EL (cell line): ENCODE results near the gene PSG6.
"Not testable (repeated sequence)": the region's sequence is repeated elsewhere in the genome, so short reads cannot be mapped to it uniquely, and the experiment has no call there.

Experiments used
- DNase-seq: peaks from one replicate; pipeline ENCODE4 v3.0.0-alpha.2; 2016

The PSG6 gene

DNA sequence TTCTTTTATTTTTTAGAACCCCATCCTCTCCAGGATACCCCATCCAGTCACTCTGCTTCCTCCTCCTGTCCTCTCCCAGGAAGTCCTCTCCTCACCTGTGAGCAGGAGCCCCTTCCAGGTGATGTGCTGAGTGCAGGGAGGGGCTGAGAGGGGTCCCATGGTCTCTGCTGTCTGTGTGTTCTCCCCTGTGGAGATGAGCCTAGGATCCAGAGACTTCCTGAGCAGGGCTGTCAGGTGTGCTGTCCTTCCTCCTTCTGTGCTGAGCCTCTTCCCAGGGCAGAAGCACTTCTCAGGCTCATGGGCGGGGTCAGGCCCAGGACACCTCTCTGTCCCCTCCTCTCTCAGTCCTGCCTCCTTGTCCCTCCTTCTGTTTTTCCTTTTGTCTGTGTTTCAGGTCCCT, at the start of gene PSG6:
Gene PSG6 (minus strand): TSS at position 261 of the 400 bp plus-strand sequence. CDS start 102 bp downstream, at position 159.
- peak; percentile 23 for DNase-seq

DNA sequence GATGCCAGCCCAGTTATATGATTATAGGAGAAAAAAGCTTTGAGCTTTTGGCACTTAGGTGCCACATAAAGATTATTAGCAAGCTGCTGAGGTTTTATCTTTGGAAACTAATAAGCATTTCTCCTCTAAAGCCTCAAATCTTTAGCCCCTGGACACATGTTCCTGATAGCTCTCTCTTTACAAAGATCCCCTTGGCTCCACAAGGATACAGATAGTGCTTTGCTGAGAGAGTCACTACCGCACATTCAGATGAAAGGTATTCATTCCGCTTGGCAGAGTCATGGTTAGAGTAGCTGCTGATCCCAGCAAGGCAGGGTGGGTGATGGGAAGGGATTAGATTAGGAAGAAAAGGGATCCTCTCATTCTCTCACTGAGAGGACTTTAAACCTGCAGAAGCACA, 47.5 kb upstream of the PSG6 start:
- DNase-seq: peak; percentile 94

DNA sequence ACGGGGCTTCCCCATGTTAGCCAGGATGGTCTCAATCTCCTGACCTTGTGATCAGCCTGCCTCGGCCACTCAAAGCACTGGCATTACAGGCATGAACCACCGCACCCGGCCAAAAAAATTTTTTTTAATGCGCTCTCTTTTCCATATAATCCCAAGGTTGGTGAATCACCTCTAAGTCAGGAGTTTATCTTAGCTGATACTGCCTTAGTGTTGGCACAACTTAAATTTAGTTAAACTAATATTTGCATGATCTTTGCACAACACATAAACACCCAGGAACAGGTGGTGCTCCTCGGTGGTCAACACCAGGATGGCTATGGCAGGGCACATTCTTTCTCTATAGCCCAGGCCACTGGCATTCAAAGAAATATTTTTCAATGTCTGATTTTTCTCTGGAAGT, 43.4 kb upstream of the PSG6 start:
- DNase-seq: no peak

DNA sequence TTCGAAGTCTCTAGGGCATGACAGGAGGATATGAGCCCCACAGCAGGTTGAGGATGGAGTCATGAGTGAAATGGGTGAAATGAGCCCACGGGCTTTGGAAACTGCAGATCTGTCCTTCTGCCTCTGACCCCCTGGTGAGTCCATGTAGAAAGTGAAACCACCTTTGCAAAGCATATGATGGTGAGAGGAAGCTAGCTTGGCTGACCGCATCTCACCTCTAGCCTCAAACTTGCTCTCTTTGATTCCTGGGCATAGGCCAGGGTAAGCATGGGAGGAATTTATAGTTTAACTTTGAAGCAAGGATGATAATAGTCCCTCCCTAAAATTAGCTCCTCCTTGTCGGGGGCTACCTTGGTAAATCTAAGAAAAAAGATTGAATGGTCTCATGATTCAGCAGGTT, 34.4 kb upstream of the PSG6 start:
- DNase-seq: not testable (repeated sequence)

DNA sequence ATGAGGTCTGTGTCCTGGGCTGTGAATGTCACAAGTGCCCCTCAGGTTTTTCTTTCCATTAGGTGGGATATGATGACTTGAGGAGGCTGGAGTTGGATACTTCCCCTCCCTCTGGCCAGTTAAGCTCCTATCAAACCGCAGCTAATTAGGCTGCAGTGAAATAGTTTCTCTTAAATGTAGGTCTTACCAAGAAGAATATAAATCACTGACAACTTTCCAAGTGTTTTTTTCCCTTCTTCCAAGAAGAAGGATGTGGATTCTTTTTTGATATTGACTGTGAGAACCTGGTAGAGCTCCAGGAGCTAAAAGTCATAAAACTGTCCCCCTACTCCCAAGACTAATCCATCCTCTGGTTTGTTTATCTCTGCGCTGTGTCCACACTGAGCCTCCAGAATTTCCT, 33.8 kb upstream of the PSG6 start:
- peak; percentile 44 for DNase-seq

DNA sequence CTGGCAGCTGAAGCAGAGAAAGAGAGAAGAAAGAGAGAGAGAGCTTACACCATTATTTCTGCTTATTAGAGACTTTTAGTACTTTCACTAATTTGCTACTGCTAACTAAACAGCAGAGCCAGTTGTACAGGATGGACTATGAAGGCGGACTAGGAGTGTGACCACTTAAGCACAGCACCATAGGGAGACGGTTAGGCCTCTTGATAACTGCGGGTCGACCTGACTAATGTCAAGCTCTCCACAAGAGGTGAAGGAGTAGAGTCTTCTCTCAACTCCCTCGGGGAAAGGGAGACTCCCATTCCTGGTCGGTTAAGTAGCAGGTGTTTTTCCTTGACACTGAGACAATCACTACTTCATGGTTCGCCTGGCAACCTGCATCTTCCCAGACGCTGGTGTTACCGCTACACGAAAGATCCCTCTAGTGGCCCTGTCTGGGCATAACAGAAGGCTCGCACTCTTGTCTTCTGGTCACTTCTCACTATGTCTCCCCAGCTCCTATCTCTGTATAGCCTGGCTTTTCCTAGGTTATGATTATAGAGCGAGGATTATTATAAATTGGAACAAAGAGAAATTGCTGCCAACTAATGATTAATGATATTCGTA, 24.6 kb upstream of the PSG6 start:
- no peak for DNase-seq

DNA sequence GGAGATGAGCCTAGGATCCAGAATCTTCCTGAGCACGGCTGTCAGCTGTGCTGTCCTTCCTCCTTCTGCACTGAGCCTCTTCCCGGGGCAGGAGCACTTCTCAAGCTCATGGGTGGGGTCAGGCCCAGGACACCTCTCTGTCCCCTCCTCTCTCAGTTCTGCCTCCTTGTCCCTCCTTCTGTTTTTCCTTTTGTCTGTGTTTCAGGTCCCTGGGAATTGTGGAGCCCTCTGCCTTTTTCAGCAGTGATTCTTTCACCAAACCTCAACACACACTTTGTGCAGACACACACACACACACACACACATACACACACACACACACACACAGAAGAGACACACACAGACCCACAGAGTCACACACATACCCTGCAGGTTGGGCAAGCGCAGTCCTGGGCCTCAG, 19.4 kb upstream of the PSG6 start, which contains the start of gene PSG7:
Gene PSG7 (minus strand): TSS at position 101 of the 400 bp plus-strand sequence. CDS start 131 bp downstream, outside the sequence.
- DNase-seq: not testable (repeated sequence)

DNA sequence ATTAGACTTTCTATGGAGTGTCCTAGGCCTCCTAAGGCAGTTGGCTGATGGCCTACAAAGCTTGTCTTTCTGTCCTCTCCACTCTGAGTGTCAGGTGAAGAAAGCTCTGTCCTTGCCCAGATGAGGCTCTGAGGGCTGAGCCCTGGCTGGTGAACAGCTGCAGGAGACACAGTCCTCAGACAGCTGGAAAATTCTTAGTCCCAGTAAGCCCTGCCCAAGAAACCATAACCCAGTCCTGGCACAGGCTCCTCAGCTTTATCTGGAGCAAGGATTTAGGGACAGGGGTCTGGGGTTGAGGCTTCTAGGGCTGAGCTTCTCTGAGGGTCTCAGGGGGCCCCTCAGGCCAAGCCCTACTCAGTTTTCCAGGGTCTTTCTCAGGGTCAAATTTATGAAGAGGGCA, 17.0 kb upstream of the PSG6 start:
- peak; percentile 14 for DNase-seq

DNA sequence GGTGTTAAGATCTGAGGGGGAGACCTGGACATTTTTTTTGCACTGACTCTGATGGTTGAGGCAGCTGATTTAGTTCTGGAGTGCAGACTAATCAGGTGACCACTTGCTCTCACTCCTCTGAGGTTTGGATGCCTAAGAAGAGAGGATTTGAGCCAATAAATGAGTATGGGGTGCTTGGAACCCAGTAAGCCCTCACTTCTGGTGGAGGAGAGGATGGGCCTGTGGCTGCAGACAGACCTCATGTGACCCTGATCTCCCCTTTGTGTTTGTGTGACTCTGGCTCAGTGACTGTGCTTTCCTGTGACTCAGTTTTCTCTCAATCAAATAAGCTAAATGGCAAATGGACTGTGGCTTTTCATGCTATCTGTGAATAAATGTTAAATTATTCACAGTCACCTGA, 16.5 kb upstream of the PSG6 start:
- DNase-seq: peak; percentile 67

DNA sequence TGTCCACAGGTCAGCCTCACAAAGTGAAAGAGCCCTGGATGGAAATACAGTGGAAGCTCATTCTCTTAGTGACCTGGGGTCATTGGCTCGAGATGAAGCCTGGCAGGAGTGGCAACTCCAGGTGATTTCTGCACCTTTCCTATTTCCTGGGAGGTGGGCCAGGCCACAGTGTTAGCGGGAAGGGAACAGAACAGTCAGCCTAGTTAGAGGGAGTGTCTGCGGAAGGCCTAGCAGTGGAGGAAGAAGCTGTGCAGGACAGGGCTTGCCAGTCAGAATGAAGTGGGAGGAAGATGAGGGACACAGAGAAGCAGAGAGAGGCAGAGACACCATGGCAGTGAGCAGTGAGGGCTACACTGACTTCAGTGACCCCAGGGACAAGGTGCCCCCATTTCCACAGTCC, 15.7 kb upstream of the PSG6 start:
- DNase-seq: peak; percentile 23

DNA sequence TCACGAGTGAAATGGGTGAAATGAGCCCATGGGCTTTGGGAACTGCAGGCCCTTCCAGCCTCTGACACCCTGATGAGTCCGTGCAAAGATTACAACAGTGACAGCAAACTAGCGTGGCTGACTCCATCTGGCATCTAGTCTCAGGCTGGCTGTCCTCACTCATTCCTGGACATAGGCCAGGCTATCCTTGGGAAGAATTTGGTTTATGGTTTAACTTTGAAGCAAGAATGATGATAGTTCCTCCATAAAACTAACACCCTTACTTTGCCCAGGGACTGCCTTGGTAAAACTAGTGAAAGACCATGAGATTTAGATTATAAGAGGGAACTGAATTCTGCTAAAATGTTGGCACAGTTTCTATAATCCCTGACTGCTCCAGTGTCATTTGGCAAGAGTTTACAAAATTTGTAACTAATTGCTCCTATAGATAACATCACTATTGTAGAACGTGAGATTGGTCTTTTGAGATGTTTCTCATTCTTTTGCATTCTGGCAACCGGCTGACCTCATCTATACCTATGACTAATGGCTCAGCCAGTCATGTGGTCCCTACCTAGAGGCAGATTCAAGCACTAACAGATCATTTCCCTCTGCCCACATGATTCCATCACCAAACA, 14.9 kb upstream of the PSG6 start:
- DNase-seq: peak; percentile 98

DNA sequence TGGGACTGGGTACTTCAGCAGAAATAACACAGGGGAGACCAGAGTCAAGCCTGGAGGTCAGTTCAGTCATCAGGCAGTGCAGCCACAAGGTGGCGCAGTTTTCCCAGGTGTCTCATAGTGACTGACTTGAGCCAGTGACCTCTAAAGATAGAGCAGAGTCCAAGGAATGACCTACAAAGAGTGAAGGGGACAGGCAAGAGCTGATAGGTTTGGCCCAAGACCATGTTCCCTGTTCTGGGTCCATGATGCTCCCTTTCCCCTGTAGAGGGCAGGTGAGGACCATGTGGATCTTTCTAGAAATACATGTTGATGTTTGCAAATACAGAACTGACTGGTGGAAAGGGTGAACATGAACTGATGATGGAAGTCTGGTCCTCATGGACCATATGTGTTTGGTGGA, 12.5 kb upstream of the PSG6 start:
- peak; percentile 84 for DNase-seq

DNA sequence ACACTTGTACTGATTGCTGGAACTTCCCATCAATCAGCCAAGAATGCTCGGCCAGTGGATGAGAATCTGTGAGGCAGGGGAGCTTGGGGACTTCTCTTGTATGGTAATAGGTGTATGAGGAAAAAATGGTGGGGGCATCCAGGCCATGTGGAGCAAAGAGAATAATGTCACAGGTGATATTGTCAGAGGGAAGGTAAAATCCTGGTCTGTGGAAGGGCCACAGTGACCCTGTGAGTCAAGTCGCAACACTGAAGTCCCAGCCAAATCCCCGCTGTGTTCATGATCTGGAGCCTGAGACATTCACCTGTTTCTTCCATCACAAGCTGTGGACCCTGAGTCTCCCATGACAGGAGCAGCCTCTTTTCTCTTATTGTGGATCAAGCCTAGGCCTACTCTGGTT, 11.2 kb upstream of the PSG6 start:
- DNase-seq: no peak

DNA sequence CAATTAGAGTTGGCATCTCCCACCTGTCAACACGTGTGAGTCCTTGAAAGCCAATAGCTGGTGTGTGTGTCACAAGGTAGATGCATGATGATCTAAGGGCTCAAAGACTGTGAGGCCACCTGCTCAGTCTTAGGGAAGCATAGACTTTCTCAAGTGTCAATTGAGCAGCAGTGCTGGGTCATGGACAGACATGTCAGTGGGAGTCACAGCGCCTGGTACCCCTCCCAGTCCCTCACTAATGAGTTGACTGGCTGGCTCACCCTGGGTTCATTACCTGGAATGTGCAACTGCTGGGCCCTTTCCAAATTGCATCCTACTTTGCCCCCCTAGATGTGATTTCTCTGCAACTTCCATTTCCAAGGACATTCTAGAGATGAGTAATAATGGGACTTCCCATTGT, 9.1 kb upstream of the PSG6 start:
- DNase-seq: no peak

DNA sequence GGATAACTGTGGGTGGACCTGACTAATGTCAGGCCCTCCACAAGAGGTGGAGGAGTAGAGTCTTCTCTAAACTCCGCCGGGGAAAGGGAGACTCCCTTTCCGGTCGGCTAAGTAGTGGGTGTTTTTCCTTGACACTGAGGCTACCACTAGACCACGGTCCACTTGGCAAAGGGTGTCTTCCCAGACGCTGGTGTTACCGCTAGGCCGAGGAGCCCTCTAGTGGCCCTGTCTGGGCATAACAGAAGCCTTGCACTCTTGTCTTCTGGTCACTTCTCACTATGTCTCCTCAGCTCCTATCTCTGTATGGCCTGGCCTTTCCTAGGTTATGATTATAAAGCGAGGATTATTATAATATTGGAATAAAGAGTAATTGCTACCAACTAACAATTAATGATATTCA, 5.4 kb upstream of the PSG6 start:
- DNase-seq: peak; percentile 81

DNA sequence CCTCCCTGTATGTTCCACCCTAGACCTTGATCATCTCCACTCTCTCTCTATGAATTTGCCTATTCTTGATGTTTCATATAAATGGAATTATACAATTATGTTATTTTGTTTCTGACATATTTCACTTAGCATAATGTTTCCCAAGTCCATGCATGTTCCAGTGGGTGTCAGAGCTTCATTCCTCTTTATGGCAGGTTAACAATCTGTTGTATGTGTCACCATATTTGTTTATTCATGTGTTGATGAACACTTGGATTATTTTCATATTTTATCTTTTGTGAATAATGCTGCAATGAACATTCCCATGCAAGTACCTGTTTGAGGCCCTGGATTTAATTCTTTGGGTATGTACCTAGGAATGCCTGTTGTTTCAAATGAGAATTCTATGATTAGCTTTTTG, 3.3 kb upstream of the PSG6 start:
- not testable (repeated sequence) for DNase-seq

DNA sequence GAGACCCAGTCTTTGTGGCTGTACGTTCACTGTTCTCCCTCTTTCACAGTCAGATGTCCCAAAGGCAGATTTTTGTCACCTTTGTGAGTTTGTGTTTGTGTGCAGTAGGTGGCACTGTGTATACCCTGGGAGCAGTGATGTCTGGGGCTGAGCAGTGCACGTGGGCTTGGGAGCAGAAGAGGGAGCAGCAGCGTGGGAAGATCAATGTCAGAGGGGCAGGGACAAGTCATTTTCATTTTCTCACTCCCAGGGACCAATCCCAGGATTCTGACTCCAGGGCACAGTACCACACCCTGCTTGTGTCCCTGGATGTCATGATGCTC, 2.0 kb upstream of the PSG6 start:
- peak; percentile 26 for DNase-seq

DNA sequence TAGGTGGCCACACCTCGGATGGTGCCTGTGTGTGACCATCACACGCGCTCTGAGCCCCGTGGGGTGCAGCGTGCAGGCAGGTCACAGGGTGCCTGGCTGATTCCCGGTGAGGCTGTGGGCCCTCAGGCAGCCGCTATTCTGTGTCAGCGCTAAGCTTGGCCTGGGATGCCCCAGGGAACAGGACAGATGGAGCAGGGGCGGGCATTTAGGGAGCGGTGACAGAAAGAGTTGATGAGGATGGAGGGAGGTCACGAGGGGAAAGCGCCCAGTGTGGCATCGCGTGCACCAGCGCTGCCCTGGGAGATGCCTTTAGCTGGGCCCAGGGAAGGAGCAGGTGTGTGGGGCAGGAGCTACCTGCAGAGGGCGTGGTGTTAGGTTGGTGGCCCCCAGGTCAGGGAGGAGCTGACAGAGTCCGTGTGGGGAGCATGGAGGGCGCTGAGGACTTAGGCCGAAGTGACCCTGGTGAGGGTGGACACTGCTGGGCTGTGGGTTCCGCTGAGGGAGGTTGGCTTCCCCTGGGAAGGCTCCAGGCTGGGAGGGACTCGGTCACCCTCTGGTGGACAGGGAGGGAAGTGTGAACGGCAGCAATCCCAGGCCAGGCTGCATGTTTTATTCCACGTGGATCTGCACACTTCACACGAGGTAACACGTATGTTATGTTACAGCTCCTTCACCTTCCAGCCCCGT, 1.5 kb upstream of the PSG6 start:
- DNase-seq: peak; percentile 31

DNA sequence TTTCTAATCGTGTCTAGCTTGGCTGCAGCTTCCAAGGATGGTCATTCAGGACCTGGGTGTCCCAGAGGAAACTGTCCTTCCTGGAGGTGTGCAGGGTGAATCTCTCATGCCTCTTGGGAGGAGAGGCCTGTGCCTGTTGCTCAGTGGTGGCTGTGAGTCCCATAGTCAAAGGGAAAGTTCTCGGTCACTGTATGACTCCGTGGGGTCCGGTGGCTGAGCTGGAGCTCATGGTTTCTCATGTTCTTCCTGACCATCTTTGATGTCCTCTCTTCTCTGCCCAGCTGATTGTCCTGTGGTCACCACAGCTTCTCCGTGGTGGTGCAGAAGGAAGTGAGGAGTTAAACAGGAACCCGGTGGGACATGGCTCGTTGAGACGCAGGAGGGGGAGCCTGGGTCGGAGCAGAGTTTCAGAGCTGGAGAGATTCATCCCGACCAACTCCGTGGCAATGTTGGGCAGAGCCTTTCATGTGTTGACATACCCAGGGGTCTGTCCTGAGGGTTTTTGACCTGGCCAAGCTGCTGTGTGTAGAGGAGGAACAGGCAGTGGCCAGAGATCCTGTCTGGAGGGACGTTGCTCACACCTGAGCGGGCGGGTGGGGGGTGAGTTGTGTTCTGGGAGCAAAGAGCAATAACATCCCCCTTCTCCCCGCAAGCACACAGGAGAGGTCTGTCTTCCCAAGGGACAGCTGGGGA, 829 bp upstream of the PSG6 start:
- not testable (repeated sequence) for DNase-seq

DNA sequence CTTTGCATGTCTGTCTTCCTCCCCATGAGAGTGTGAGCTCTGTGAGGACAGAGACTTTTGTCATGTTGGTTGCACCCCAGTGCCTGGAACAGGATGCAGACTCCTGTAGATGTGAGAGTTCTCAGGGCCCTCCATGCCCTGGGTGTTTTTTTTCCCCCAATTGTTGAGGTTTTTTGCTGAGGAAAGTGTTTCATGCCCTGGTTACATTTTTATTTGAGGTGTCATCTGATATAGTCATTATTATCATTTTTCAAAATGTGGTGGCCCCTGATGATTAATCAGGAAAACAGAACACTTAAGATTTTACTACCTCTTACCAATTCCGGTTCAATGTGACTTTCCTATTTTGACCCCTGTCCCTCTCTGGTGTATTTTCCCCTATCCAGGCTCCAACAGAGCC, 763 bp downstream of the PSG6 start:
- peak; percentile 69 for DNase-seq

DNA sequence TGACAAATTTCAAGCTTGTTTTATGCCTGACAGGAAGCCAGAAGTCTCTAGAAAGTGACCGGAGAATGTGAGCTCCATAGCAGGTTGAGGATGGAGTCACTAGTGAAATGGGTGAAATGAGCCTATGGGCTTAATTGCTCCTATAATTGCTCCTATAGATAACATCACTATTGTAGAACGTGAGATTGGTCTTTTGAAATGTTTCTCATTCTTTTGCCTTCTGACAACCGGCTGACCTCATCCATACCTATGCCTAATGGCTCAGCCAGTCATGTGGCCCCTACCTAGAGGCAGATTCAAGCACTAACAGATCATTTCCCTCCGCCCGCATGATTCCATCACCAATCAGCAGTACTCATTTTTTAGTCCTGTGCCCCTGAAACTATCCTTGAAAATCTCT, 4.2 kb downstream of the PSG6 start:
- DNase-seq: not testable (repeated sequence)

DNA sequence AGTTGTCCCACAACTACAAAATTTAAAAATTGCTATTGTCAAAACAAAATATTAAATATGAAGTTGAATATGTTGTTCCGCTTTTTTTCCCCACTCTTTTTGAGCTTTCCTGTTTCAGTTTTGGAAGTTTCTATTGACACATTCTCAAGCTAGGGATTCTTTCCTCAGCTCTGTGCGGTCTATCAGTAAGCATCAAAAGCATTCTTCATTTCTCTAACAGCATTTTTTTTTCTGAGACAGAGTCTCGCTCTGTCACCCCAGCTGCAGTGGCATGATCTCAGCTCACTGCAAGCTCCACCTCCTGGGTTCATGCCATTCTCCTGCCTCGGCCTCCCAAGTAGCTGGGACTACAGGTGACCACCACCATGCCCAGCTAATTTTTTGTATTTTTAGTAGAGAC, 4.8 kb downstream of the PSG6 start:
- not testable (repeated sequence) for DNase-seq

DNA sequence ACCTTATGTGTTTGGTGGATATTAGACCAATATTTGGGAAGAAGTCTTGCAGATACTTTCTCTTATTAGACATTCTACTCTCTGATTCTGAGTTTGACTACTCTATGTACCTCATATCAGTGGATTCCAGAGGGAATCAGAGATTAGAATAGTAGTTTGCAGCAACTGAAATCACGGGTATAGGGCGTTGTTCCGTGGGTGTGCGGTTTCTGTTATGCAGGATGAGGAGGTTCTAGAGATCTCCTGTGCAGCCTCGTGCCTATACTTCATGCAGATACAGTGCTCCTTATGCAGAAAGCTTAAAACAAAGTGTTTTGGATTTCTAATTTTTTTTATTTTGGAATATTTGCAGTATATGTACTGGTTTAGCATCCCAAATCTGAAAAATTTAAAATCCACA, 6.0 kb downstream of the PSG6 start:
- not testable (repeated sequence) for DNase-seq

DNA sequence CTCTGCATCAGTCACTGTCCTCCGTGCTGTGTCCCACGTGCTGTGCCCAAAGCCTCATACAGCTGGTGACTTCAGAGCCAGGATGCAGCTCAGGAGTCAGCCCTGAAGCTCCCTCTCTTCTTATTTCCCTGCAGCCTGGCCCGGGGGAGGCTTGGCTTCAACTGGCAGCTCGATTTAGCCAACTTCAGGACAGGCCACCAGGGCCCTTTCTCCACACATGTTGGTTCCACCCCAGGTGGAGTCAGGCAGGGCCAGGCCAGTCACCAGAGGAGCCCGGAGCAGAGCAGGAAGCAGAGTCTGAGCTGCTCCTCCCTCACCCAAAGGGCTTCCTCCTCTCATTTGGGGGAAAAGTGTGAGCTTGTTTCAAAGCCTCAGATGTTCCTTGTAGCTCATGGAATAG, 11.5 kb downstream of the PSG6 start:
- not testable (repeated sequence) for DNase-seq
